DND-41 (cell line): ENCODE results near the gene UPK1B.
"Not testable (repeated sequence)": the region's sequence is repeated elsewhere in the genome, so short reads cannot be mapped to it uniquely, and the experiment has no call there.

ENCODE experiments used
- EZH2 ChIP-seq: IDR thresholded peaks from 3 replicates; pipeline ENCODE4 v1.6.1; 2012; ENCODE audit warnings: borderline replicate concordance, low read depth, mild to moderate bottlenecking, moderate library complexity, low read length, inconsistent platforms; ENCODE audit not compliant: severe bottlenecking
- TF ChIP-seq, protein P1 (sequence below): IDR thresholded peaks from 2 replicates; pipeline ENCODE4 v1.5.1; 2012; ENCODE audit warnings: borderline replicate concordance, low read length, moderate library complexity, mild to moderate bottlenecking; ENCODE audit not compliant: poor library complexity, severe bottlenecking; ENCODE audit errors: extremely low read depth

DNA sequence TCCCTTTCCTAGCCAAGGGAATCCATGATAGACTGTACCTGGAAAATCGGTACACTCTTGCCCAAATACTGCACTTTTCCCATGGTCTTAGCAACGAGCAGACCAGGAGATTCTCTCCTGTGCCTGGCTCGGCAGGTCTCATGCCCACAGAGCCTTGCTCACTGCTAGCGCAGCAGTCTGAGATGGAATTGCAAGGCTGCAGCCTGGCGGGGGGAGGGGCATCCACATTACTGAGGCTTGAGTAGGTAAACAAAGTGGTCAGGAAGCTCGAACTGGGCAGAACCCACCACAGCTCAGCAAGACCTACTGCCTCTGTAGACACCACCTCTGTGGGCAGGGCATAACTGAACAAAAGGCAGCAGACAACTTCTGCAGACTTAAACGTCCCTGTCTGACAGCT, 43.1 kb upstream of the UPK1B start:
- TF ChIP-seq, protein P1, sequence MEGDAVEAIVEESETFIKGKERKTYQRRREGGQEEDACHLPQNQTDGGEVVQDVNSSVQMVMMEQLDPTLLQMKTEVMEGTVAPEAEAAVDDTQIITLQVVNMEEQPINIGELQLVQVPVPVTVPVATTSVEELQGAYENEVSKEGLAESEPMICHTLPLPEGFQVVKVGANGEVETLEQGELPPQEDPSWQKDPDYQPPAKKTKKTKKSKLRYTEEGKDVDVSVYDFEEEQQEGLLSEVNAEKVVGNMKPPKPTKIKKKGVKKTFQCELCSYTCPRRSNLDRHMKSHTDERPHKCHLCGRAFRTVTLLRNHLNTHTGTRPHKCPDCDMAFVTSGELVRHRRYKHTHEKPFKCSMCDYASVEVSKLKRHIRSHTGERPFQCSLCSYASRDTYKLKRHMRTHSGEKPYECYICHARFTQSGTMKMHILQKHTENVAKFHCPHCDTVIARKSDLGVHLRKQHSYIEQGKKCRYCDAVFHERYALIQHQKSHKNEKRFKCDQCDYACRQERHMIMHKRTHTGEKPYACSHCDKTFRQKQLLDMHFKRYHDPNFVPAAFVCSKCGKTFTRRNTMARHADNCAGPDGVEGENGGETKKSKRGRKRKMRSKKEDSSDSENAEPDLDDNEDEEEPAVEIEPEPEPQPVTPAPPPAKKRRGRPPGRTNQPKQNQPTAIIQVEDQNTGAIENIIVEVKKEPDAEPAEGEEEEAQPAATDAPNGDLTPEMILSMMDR = not testable (repeated sequence)
- not testable (repeated sequence) for TF ChIP-seq EZH2
